Measurements from ENCODE around the gene ENGASE.

The ENGASE gene

DNA sequence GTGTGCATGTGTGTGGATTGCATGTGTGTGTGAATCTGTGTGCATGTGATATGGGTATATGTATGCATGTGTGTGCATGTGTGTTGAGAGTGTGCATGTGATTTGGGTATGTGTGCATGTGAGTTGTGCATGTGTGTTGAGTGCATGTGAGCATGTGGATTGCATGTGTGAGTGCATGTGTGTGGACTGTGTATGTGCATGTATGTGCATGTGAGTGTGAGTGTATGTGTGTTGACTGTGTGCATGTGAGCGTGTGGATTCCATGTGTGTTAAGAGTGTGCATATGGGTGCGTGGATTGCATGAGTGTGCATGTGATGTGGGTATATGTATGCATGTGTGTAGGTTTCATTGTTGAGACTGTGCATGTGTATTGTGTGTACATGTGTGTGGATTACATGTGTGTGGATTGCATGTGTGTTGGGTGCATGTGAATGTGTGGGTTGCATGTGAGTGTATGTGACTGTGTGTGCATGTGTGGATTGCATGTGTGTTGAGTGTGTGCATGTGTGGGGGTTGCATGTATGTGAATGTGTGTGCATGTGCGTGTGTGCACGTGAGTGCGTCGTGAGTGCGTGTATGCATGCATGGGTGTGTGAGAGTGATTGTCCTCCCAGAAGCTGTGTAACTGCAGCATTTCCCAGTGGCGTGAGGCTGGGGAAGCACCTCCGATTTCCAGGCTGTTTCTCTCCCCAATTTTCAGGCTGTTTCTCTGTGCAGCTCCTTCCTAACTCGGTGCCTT is 31.3 kb upstream of the ENGASE start:
- Histone ChIP-seq H2AFZ (ENCODE audit: low read depth, low read length, severe bottlenecking) (no peak overlapping the region), H3K79me2 (ENCODE audit: insufficient read depth, low read length) (no peaks in the 10 kb centered on the region), H3K9ac (ENCODE audit: low read length) (no peak overlapping the region), H3F3A (ENCODE audit: insufficient read depth) (no peaks in the 10 kb centered on the region), H3K9me3 (ENCODE audit: insufficient read depth, low read length) (no peaks in the 10 kb centered on the region), H3K4me2 (ENCODE audit: low read depth, low read length, poor library complexity, severe bottlenecking) (no peak overlapping the region), H3K27ac (ENCODE audit: low read depth, low read length) (no peak overlapping the region), H3K36me3 (ENCODE audit: low read length) (no peaks in the 10 kb centered on the region), H3K4me3 (ENCODE audit: insufficient read depth, low read length, poor library complexity, severe bottlenecking) (no peak overlapping the region), H4K20me1 (ENCODE audit: low read depth, low read length) (no peaks in the 10 kb centered on the region), H3K27me3 (ENCODE audit: low read length) (no peaks in the 10 kb centered on the region), H3K9me2 (replicated peaks; ENCODE audit: insufficient read depth, low read length) (no peaks in the 10 kb centered on the region)
- TF ChIP-seq, protein P1, sequence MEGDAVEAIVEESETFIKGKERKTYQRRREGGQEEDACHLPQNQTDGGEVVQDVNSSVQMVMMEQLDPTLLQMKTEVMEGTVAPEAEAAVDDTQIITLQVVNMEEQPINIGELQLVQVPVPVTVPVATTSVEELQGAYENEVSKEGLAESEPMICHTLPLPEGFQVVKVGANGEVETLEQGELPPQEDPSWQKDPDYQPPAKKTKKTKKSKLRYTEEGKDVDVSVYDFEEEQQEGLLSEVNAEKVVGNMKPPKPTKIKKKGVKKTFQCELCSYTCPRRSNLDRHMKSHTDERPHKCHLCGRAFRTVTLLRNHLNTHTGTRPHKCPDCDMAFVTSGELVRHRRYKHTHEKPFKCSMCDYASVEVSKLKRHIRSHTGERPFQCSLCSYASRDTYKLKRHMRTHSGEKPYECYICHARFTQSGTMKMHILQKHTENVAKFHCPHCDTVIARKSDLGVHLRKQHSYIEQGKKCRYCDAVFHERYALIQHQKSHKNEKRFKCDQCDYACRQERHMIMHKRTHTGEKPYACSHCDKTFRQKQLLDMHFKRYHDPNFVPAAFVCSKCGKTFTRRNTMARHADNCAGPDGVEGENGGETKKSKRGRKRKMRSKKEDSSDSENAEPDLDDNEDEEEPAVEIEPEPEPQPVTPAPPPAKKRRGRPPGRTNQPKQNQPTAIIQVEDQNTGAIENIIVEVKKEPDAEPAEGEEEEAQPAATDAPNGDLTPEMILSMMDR (IDR thresholded peaks at IDR 0.05; ENCODE audit: insufficient read depth, low read length, poor library complexity, severe bottlenecking) = no peak
- TF ChIP-seq EZH2phosphoT487 (conservative IDR thresholded peaks at IDR 0.05; ENCODE audit: low read length) = no peak

DNA sequence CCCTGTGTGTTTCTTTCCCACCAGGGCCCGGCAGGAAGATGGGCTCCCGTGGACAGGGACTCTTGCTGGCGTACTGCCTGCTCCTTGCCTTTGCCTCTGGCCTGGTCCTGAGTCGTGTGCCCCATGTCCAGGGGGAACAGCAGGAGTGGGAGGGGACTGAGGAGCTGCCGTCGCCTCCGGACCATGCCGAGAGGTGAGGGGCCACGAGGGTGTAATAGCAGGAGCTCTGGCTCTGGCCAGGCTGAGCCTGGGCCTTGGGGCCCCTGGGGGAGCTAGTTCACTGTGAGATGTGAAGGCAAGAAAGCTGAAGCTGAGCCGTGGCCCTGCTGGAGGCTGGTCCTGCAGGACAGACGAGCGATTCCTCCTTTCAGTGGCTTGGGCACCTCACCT is 30.7 kb upstream of the ENGASE start:
- Histone ChIP-seq H3K79me2 (ENCODE audit: insufficient read depth, low read length) (no peaks in the 10 kb centered on the region), H3K4me3 (ENCODE audit: insufficient read depth, low read length, poor library complexity, severe bottlenecking) (no peak overlapping the region), H2AFZ (ENCODE audit: low read depth, low read length, severe bottlenecking) (no peak overlapping the region), H4K20me1 (ENCODE audit: low read depth, low read length) (no peaks in the 10 kb centered on the region), H3K9me2 (replicated peaks; ENCODE audit: insufficient read depth, low read length) (no peaks in the 10 kb centered on the region), H3K4me2 (ENCODE audit: low read depth, low read length, poor library complexity, severe bottlenecking) (no peak overlapping the region), H3F3A (ENCODE audit: insufficient read depth) (no peaks in the 10 kb centered on the region), H3K36me3 (ENCODE audit: low read length) (no peaks in the 10 kb centered on the region), H3K27me3 (ENCODE audit: low read length) (no peaks in the 10 kb centered on the region), H3K9me3 (ENCODE audit: insufficient read depth, low read length) (no peaks in the 10 kb centered on the region), H3K9ac (ENCODE audit: low read length) (no peak overlapping the region), H3K27ac (ENCODE audit: low read depth, low read length) (no peak overlapping the region)
- TF ChIP-seq, protein P1 (IDR thresholded peaks at IDR 0.05; ENCODE audit: insufficient read depth, low read length, poor library complexity, severe bottlenecking) = no peak
- TF ChIP-seq EZH2phosphoT487 (conservative IDR thresholded peaks at IDR 0.05; ENCODE audit: low read length) = no peak

DNA sequence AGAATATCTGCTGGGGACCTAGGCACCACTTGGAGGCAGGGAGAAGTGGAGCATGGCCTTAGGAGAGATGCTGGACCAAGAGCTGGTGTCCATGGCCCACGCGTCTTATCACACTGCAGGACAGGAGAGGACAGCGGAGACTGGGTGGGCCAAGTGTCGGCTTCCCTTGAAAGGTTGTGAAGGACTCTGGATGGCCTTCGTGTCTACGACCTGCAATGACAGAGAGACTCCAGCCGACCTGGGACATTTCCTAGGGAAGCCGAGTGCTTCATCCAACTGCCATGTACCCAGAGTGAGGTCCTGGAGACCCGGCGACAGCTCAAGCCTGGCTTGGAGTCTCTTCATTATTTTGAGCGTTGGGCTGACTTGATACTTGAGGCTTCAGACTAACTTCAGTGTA is 30.2 kb upstream of the ENGASE start:
- H3K27ac ChIP-seq (ENCODE audit: low read depth, low read length) = no peak overlapping the region
- no peak overlapping the region for H2AFZ ChIP-seq (ENCODE audit: low read depth, low read length, severe bottlenecking)
- H4K20me1 ChIP-seq (ENCODE audit: low read depth, low read length) = no peaks in the 10 kb centered on the region
- no peak for TF ChIP-seq EZH2phosphoT487 (conservative IDR thresholded peaks at IDR 0.05; ENCODE audit: low read length)
- TF ChIP-seq, protein P1 (IDR thresholded peaks at IDR 0.05; ENCODE audit: insufficient read depth, low read length, poor library complexity, severe bottlenecking) = no peak
- no peaks in the 10 kb centered on the region for H3F3A ChIP-seq (ENCODE audit: insufficient read depth)
- no peaks in the 10 kb centered on the region for H3K36me3 ChIP-seq (ENCODE audit: low read length)
- no peak overlapping the region for H3K4me3 ChIP-seq (ENCODE audit: insufficient read depth, low read length, poor library complexity, severe bottlenecking)
- no peaks in the 10 kb centered on the region for H3K9me2 ChIP-seq (replicated peaks; ENCODE audit: insufficient read depth, low read length)
- no peak overlapping the region for H3K9ac ChIP-seq (ENCODE audit: low read length)
- H3K79me2 ChIP-seq (ENCODE audit: insufficient read depth, low read length) = no peaks in the 10 kb centered on the region
- H3K27me3 ChIP-seq (ENCODE audit: low read length) = no peaks in the 10 kb centered on the region
- H3K9me3 ChIP-seq (ENCODE audit: insufficient read depth, low read length) = no peaks in the 10 kb centered on the region
- H3K4me2 ChIP-seq (ENCODE audit: low read depth, low read length, poor library complexity, severe bottlenecking) = no peak overlapping the region

Measured in SU-DHL-6 (cell line).